SU-DHL-6 (cell line): ENCODE measurements around the gene DIP2C.

Source experiments
- EZH2phosphoT487 ChIP-seq: fragments of 200-600 bp; sonication (generic), shearing (Covaris generic); conservative IDR thresholded peaks from 2 replicates; pipeline ENCODE4 v1.6.1; 2018; ENCODE audit warnings: mild to moderate bottlenecking, antibody characterized with exemption, low read length, moderate library complexity, mixed read lengths
- TF ChIP-seq, protein P1 (sequence below): fragments of 200-600 bp; sonication (generic); IDR thresholded peaks from one replicate; pipeline ENCODE4 v1.5.1; 2017; ENCODE audit warnings: antibody characterized with exemption, mild to moderate bottlenecking, low read length, moderate library complexity; ENCODE audit not compliant: insufficient read depth, poor library complexity, severe bottlenecking

DNA sequence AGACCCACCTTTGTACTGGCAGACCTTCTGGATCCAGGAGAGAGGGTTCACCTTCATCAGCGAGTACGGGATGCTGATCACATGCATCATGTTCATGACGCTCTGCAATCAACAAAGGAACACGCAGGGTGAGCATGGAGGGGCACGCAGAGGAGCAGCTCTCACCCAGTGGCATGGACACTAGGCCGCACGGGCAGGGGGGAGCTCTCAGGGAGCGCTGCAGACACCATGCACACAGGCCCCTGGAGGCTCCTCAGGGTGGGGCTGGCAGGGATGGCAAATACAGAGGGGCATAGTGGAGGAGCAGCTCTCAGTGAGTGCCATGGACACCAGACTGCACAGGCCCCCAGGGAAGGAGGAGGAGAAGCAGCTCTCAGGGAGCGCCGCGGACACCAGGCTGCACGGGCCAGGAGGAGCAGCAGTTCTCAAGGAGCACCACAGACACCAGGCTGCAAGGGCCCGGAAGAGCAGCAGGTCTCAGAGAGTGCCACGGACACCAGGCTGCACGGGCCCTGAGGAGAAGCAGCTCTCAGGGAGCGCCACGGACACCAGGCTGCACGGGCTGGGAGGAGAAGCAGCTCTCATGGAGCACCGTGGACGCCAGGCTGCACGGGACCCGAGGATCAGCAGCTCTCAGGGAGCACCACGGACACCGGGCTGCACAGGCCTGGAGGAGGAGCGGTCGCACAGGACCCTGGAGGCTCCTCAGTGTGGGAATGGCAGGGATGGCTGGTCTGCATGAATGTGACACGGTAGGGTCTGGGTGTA is 304.7 kb downstream of the DIP2C start:
- TF ChIP-seq, protein P1, sequence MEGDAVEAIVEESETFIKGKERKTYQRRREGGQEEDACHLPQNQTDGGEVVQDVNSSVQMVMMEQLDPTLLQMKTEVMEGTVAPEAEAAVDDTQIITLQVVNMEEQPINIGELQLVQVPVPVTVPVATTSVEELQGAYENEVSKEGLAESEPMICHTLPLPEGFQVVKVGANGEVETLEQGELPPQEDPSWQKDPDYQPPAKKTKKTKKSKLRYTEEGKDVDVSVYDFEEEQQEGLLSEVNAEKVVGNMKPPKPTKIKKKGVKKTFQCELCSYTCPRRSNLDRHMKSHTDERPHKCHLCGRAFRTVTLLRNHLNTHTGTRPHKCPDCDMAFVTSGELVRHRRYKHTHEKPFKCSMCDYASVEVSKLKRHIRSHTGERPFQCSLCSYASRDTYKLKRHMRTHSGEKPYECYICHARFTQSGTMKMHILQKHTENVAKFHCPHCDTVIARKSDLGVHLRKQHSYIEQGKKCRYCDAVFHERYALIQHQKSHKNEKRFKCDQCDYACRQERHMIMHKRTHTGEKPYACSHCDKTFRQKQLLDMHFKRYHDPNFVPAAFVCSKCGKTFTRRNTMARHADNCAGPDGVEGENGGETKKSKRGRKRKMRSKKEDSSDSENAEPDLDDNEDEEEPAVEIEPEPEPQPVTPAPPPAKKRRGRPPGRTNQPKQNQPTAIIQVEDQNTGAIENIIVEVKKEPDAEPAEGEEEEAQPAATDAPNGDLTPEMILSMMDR, result no peak
- TF ChIP-seq EZH2phosphoT487, result no peak
